BE2C (cell line): ENCODE measurements around the gene MERTK.

ENCODE experiments used
- DNase-seq: peaks from one replicate; pipeline ENCODE4 v3.0.0-alpha.2; 2020
- H3K27me3 ChIP-seq: fragments of 250-450 bp; sonication (Bioruptor Pico); 2 replicates; pipeline ENCODE4 v1.5.1; 2020; ENCODE audit warnings: mild to moderate bottlenecking
- H3K36me3 ChIP-seq: fragments of 250-450 bp; sonication (Bioruptor Pico); 2 replicates; pipeline ENCODE4 v1.5.1; 2020; ENCODE audit warnings: mild to moderate bottlenecking
- H3K4me1 ChIP-seq: fragments of 250-450 bp; sonication (Bioruptor Pico); 2 replicates; pipeline ENCODE4 v1.5.1; 2020
- H3K4me3 ChIP-seq: 2 replicates; pipeline ENCODE4 v1.5.1; 2011; ENCODE audit warnings: low read depth, low read length
- H3K9me3 ChIP-seq: fragments of 250-450 bp; sonication (Bioruptor Pico); 2 replicates; pipeline ENCODE4 v1.5.1; 2020
- TF ChIP-seq, protein P1 (sequence below): IDR thresholded peaks from 2 replicates; pipeline ENCODE4 v1.5.1; 2012; ENCODE audit warnings: mild to moderate bottlenecking, low read depth, low read length

MERTK gene

DNA sequence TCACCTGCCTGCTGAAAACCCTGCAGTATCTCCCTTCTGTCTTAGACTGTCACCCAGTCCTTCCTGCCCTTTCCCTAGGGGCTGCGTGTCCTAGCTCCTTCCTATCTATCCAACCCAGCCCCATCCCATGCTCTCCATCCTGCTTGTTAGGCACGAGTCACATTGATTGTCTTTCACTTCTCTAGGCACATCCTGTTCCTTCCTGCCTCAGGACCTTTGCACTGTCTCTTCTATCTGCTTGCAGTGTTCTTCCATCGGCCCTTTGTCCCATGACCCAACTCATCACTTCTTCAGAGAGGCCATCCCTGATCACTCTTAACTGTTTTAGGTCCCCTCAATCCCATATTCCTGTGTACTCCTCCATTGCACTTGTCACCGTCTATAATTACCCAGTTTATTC is 50.4 kb downstream of the MERTK start:
- DNase-seq, result no peak

DNA sequence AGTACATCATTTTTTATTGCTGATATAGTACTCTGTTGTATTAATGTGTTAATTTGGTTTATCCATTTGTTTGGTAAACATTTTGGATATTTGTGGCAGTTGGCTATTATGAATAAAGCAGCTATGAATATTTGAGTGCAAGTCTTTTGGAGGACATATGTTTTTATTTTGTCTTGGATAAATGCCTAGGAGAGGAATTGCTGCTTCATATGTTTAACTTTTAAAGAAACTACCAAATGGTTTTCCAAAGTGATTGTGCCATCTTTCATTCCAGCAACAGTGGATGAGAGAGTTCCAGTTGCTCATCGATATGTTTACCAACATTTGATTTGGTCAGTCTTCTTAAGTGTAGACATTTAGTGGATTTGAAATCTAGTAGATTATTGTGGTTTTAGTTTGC is 51.8 kb downstream of the MERTK start:
- no peak for DNase-seq
- TF ChIP-seq, protein P1, sequence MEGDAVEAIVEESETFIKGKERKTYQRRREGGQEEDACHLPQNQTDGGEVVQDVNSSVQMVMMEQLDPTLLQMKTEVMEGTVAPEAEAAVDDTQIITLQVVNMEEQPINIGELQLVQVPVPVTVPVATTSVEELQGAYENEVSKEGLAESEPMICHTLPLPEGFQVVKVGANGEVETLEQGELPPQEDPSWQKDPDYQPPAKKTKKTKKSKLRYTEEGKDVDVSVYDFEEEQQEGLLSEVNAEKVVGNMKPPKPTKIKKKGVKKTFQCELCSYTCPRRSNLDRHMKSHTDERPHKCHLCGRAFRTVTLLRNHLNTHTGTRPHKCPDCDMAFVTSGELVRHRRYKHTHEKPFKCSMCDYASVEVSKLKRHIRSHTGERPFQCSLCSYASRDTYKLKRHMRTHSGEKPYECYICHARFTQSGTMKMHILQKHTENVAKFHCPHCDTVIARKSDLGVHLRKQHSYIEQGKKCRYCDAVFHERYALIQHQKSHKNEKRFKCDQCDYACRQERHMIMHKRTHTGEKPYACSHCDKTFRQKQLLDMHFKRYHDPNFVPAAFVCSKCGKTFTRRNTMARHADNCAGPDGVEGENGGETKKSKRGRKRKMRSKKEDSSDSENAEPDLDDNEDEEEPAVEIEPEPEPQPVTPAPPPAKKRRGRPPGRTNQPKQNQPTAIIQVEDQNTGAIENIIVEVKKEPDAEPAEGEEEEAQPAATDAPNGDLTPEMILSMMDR, result no peak
- Histone ChIP-seq H3K4me1 (no peaks in the 10 kb centered on the region), H3K9me3 (no peaks in the 10 kb centered on the region), H3K36me3 (no peaks in the 10 kb centered on the region), H3K4me3 (no peak overlapping the region), H3K27me3 (no peaks in the 10 kb centered on the region)

More for the DNA sequence above, 50.4 kb downstream of the MERTK start:
- no peaks in the 10 kb centered on the region for H3K36me3 ChIP-seq
- no peaks in the 10 kb centered on the region for H3K27me3 ChIP-seq
- no peaks in the 10 kb centered on the region for H3K9me3 ChIP-seq
- TF ChIP-seq, protein P1, result no peak
- H3K4me3 ChIP-seq, result no peak overlapping the region
- no peaks in the 10 kb centered on the region for H3K4me1 ChIP-seq

DNA sequence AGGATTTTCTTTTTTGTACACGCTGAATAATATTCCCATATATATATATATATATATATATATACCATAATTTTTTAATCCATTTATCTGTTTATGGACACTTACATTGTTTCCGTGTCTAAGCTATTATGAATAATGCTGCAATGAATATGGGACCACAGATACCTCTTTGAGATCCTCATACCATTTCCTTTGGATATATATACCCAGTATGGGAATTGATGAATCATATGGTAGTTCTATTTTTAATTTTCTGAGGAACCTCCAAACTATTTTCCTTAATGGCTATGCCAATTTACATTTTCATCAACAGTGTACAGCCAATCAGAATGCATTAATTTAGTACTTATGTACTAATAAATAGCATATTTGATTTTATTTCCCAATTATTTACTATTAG is 53.1 kb downstream of the MERTK start:
- TF ChIP-seq, protein P1, result no peak
- Histone ChIP-seq H3K4me3 (no peak overlapping the region), H3K9me3 (no peaks in the 10 kb centered on the region), H3K36me3 (no peaks in the 10 kb centered on the region), H3K27me3 (no peaks in the 10 kb centered on the region), H3K4me1 (no peaks in the 10 kb centered on the region)
- no peak for DNase-seq

GRCh38 chr2:111952871-111953452 is 54.6 kb downstream of the MERTK start:
- no peak for DNase-seq
- Histone ChIP-seq H3K4me1 (no peaks in the 10 kb centered on the region), H3K27me3 (no peaks in the 10 kb centered on the region), H3K36me3 (no peaks in the 10 kb centered on the region), H3K9me3 (no peaks in the 10 kb centered on the region), H3K4me3 (no peak overlapping the region)
- TF ChIP-seq, protein P1, result no peak

DNA sequence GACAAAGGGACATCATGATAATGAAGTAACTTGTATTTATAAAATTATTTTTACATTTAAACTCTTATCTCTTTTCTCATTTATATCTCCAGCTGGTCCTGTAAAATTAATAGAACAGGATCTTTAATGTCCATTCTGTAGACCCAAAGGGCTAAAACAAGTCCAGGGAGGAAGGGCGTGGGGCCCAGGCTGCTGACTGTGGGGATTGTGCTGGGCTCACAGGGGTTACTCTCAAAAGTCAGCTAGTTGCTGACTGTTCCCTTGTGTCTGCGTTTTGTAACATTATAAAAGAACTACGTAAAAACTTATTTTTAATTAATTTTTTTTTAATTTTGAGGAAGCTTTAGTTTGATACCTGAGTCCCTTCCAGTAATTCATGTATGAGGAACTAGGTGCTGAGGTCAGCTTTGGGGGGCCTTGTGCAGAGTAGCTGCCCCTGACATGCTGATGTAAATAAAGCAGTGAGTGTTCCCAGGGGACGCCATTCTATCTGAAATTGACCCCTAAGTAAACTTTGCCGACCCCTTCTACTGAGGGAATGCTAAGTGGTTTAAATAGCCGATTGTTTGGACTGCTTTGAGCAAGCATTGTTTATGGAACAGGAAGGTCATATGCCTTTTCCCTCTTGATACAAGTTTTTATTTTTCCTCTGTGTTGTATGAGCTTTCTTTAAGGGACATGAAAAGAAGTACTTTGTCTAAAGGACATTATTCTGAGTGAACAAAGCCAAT is 56.4 kb downstream of the MERTK start:
- TF ChIP-seq, protein P1, result no peak
- DNase-seq, result no peak
- Histone ChIP-seq H3K4me1 (no peaks in the 10 kb centered on the region), H3K36me3 (no peaks in the 10 kb centered on the region), H3K27me3 (no peaks in the 10 kb centered on the region), H3K9me3 (no peaks in the 10 kb centered on the region), H3K4me3 (no peak overlapping the region)

- H3K27me3 ChIP-seq, result no peaks in the 10 kb centered on the region
- no peaks in the 10 kb centered on the region for H3K4me1 ChIP-seq
- DNase-seq, result no peak
- TF ChIP-seq, protein P1, result no peak
- H3K9me3 ChIP-seq, result no peaks in the 10 kb centered on the region
- H3K4me3 ChIP-seq, result no peak overlapping the region
- H3K36me3 ChIP-seq, result no peaks in the 10 kb centered on the region
Measured at GRCh38 chr2:111957872-111958354, 59.5 kb downstream of the MERTK start.
